Mesothelial cell of epicardium (in vitro differentiated cells): ENCODE data around the gene XPO5. TPM values are rescaled to one million over a fixed set of nuclear protein-coding genes. Genes with fewer than 3 reads are reported as not detected.

ENCODE experiments used
- DNase-seq, 2 experiments: peaks; one replicate each; pipeline ENCODE4 v3.0.0; 2021; ENCODE audit warnings: low spot score in 2 of 2; ENCODE audit not compliant: unreplicated experiment in 2 of 2
- H3K27ac Mint-ChIP-seq: 2 replicates; pipeline ENCODE4 v1.8.0; 2021; ENCODE audit warnings: mixed read lengths
- H3K27me3 Mint-ChIP-seq: 2 replicates; pipeline ENCODE4 v1.8.0; 2021; ENCODE audit warnings: low read depth, mixed read lengths
- H3K36me3 Mint-ChIP-seq: 2 replicates; pipeline ENCODE4 v1.8.0; 2021; ENCODE audit warnings: mixed read lengths
- H3K4me1 Mint-ChIP-seq: 2 replicates; pipeline ENCODE4 v1.8.0; 2021; ENCODE audit warnings: mixed read lengths
- H3K4me3 Mint-ChIP-seq: 2 replicates; pipeline ENCODE4 v1.8.0; 2021; ENCODE audit warnings: mild to moderate bottlenecking, moderate library complexity, mixed read lengths
- H3K9me3 Mint-ChIP-seq: 2 replicates; pipeline ENCODE4 v1.8.0; 2021; ENCODE audit warnings: mixed read lengths
- total RNA-seq: library from RNA; stranded (reverse); gene quantifications from 3 replicates; pipeline ENCODE4 v1.2.1, GENCODE V29; 2021
- TF ChIP-seq, protein P1 (sequence below): fragments of 200-600 bp; sonication (generic); IDR thresholded peaks from one replicate; pipeline ENCODE4 v1.5.0; 2021; ENCODE audit warnings: antibody characterized with exemption; ENCODE audit not compliant: unreplicated experiment

XPO5 gene
- total RNA-seq, 1 donor from 2014 or later = 58.1 TPM

- Mint-ChIP-seq H3K9me3 (no peaks in the 10 kb centered on the region), H3K27ac (no peak overlapping the region), H3K4me3 (no peak overlapping the region), H3K36me3 (no peaks in the 10 kb centered on the region), H3K4me1 (peaks cover 2% of the 10 kb centered on the region), H3K27me3 (no peaks in the 10 kb centered on the region)
- no peak for DNase-seq
- TF ChIP-seq, protein P1, sequence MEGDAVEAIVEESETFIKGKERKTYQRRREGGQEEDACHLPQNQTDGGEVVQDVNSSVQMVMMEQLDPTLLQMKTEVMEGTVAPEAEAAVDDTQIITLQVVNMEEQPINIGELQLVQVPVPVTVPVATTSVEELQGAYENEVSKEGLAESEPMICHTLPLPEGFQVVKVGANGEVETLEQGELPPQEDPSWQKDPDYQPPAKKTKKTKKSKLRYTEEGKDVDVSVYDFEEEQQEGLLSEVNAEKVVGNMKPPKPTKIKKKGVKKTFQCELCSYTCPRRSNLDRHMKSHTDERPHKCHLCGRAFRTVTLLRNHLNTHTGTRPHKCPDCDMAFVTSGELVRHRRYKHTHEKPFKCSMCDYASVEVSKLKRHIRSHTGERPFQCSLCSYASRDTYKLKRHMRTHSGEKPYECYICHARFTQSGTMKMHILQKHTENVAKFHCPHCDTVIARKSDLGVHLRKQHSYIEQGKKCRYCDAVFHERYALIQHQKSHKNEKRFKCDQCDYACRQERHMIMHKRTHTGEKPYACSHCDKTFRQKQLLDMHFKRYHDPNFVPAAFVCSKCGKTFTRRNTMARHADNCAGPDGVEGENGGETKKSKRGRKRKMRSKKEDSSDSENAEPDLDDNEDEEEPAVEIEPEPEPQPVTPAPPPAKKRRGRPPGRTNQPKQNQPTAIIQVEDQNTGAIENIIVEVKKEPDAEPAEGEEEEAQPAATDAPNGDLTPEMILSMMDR = no peak
Observed at GRCh38 chr6:43488667-43489276, 87.1 kb downstream of the XPO5 start.

DNA sequence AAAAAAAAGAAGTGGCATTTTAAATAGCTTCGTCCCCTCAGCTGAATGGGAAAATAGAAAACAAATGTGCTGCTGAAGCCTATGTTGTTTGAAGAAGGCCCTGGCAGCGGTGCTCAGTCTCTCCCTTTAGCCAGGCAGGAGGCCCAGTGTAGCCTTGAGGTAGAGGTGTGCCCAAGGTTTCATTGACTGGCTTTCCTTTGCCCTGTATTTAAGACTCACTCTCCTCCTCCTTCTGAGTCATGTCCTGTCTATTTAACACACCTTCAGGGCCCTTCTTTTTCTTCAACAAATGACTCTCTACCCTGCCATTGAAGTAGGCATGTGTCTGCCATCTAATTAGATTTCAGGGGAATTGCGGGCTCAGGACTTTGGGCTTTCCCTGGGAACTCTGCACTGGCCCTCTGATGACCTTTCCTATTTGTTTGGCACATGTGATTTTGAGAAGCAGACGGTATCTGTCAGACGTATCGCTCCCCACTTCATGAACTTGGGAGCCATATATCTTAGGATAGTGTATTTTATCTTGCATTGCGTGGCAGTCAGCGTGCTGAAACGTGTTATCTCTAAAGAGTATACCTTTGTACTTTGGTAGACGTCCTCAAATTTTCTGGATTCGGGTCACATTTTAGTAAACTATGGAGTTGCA lies 94.1 kb downstream of the XPO5 start:
- H3K9me3 Mint-ChIP-seq = no peaks in the 10 kb centered on the region
- no peak overlapping the region for H3K4me3 Mint-ChIP-seq
- no peaks in the 10 kb centered on the region for H3K36me3 Mint-ChIP-seq
- peak overlapping the region; percentile 7 for H3K27ac Mint-ChIP-seq
- DNase-seq = no peak
- H3K4me1 Mint-ChIP-seq = peaks cover 37% of the 10 kb centered on the region
- TF ChIP-seq, protein P1 = no peak
- no peaks in the 10 kb centered on the region for H3K27me3 Mint-ChIP-seq

DNA sequence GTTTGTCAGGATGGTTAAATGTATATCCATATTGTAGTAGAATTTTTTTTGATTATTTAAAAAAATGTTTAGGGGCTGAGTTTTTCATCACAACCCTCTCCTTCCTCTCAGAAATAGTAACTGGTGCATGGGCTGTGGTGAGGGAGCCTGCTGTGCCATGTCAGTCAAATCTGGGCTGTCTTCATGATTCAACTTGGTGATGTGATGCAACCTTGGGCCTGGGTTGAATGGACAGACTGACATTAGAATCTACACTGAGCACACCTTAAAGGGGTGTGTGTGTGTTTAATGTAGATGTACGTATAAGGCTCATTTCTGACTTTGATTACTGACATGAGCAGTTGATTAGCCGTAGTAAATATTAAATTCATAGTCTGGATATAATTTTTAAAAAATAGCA lies 94.8 kb downstream of the XPO5 start:
- Mint-ChIP-seq H3K27me3 (no peaks in the 10 kb centered on the region), H3K4me1 (peaks cover 40% of the 10 kb centered on the region), H3K27ac (no peak overlapping the region), H3K36me3 (no peaks in the 10 kb centered on the region), H3K9me3 (no peaks in the 10 kb centered on the region), H3K4me3 (no peak overlapping the region)
- no peak for DNase-seq
- TF ChIP-seq, protein P1 = no peak

DNA sequence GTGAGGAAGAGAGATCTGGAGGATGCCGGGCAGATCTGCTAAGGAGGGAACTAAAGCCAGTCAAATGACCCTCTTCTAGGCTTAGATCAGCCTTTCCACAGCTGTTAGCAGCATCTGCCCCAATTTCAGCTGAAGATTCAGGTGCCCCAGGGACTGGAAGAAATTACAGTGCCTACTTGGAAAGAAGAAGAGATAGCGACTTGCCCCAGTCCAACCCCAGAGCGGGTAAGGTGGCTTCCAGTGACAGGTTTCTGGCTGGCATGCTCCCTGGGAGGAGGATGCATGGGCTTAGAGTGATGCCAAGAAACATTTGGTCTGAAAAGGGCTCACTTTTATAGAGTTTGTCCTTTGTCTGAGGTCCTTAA lies 97.8 kb downstream of the XPO5 start:
- H3K36me3 Mint-ChIP-seq = no peaks in the 10 kb centered on the region
- peak overlapping the region; percentile 99 for H3K27ac Mint-ChIP-seq
- peak overlapping the region; percentile 88 for H3K4me3 Mint-ChIP-seq
- no peaks in the 10 kb centered on the region for H3K9me3 Mint-ChIP-seq
- TF ChIP-seq, protein P1 = no peak
- DNase-seq = no peak
- peaks cover 40% of the 10 kb centered on the region for H3K4me1 Mint-ChIP-seq
- H3K27me3 Mint-ChIP-seq = no peaks in the 10 kb centered on the region

DNA sequence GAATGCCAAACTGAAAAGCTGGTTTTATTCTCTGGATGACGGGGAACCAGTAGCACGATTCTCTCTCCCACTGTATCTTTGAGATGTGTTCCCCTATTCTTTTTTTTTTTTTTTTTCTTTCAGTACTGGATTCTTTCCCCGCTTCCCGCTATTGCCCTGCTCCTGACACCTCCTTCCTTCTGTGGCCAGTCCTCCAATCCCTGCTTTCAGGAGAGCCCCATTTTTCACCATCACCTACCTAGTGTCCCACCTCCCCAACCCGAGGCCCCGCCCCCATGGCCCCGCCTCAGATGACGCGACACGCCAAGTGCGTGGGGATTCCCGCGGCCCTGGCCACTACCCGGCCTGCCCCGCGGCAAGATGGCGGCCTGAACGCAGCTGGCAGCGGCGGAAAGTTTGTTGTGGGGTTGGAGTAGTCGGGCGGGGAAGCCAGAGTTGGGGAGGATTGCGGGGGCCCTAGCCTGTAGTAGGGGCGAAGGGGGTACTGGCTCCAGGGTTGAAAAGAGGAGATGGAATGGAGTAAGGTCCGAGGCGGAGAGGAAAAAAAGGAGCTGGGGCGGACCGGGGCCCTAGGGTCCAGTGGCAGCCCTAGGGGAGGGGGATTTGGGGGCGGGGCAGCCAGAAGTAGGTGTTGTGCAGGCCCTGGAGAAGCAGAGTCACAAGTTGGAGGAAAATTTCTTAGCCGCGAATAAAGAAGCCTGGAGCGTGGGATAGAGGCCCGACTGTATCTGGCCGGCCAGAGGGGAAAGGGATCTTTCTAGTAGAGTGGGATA lies 98.4 kb downstream of the XPO5 start, which contains the start of gene TJAP1:
Gene TJAP1 (plus strand): TSS at position 336 of the 773 bp plus-strand sequence. CDS start 21,432 bp downstream, outside the sequence.
- TF ChIP-seq, protein P1 = no peak
- Mint-ChIP-seq H3K36me3 (no peaks in the 10 kb centered on the region), H3K4me1 (peaks cover 39% of the 10 kb centered on the region), H3K27ac (peak within 1 kb of the TSS; percentile 99), H3K27me3 (no peaks in the 10 kb centered on the region), H3K4me3 (peak within 1 kb of the TSS; percentile 88), H3K9me3 (no peaks in the 10 kb centered on the region)
- peak; percentile 95 to 98 for DNase-seq
